ENCODE measurements around the gene METTL26. TPM values are rescaled to one million over a fixed set of nuclear protein-coding genes. Genes with fewer than 3 reads are reported as not detected.

METTL26 gene
- total and polyA plus RNA-seq, 10 of the 15 experiments (the other 5 are each of a cell fraction or from before 2014, with no cell fraction given), result 5.4 to 163 (median 79.3) TPM

GRCh38 chr16:674968-675883, 39.1 kb upstream of the METTL26 start, which contains the start of gene RHBDL1 (continued):
- no peak for TF ChIP-seq CHD4 (IDR thresholded peaks at IDR 0.05)
- TF ChIP-seq ZNF207 (IDR thresholded peaks at IDR 0.05; ENCODE audit: borderline replicate concordance), result no peak
- TF ChIP-seq USF2 (IDR thresholded peaks at IDR 0.05; ENCODE audit: borderline replicate concordance, low read depth, low read length), result no peak
- no peak for TF ChIP-seq FOXM1 (IDR thresholded peaks at IDR 0.05; ENCODE audit: low read depth, low read length)
- no peak for TF ChIP-seq ZNF687 (IDR thresholded peaks at IDR 0.05)
- no peak for TF ChIP-seq WRNIP1 (IDR thresholded peaks at IDR 0.05; ENCODE audit: borderline replicate concordance, low read depth, low read length)
- TF ChIP-seq PAX8 (IDR thresholded peaks at IDR 0.05), result no peak
- TF ChIP-seq MXI1 (IDR thresholded peaks at IDR 0.05; ENCODE audit: low read depth, low read length), result no peak
- no peak for TF ChIP-seq MYC (IDR thresholded peaks at IDR 0.05; ENCODE audit: insufficient read depth, insufficient read length, insufficient replicate concordance, low read length, severe bottlenecking)
- no peak for TF ChIP-seq CREB1 (IDR thresholded peaks at IDR 0.05; ENCODE audit: low read depth)
- no peak for TF ChIP-seq DPF2 (IDR thresholded peaks at IDR 0.05)
- TF ChIP-seq IRF4 (IDR thresholded peaks at IDR 0.05; ENCODE audit: low read depth, low read length), result no peak
- TF ChIP-seq EZH2 (IDR thresholded peaks at IDR 0.05; ENCODE audit: borderline replicate concordance, control insufficient read depth, low read depth, low read length), result no peak
- no peak for TF ChIP-seq IKZF1 (conservative IDR thresholded peaks at IDR 0.05)
- TF ChIP-seq HCFC1 (IDR thresholded peaks at IDR 0.05; ENCODE audit: low read length), result no peak
- no peak for TF ChIP-seq ETV6 (conservative IDR thresholded peaks at IDR 0.05 in 1 of 2, IDR thresholded peaks at IDR 0.05 in 1 of 2; ENCODE audit: borderline replicate concordance in 1 of 2, low read depth in 1 of 2)
- TF ChIP-seq SUPT20H (IDR thresholded peaks at IDR 0.05; ENCODE audit: borderline replicate concordance, control insufficient read depth, low read depth, low read length), result no peak
- no peak for TF ChIP-seq MLLT1 (IDR thresholded peaks at IDR 0.05)
- no peak for TF ChIP-seq NKRF (conservative IDR thresholded peaks at IDR 0.05)
- no peak for TF ChIP-seq RAD51 (IDR thresholded peaks at IDR 0.05)
- TF ChIP-seq GABPA (IDR thresholded peaks at IDR 0.05; ENCODE audit: low read depth), result no peak

Measured in GM12878 (cell line).